ENCODE measurements around the gene PPP1R8.

- TF ChIP-seq SP1 (IDR thresholded peaks at IDR 0.05; ENCODE audit: low read depth, low read length) = no peak
- TF ChIP-seq, protein P1, sequence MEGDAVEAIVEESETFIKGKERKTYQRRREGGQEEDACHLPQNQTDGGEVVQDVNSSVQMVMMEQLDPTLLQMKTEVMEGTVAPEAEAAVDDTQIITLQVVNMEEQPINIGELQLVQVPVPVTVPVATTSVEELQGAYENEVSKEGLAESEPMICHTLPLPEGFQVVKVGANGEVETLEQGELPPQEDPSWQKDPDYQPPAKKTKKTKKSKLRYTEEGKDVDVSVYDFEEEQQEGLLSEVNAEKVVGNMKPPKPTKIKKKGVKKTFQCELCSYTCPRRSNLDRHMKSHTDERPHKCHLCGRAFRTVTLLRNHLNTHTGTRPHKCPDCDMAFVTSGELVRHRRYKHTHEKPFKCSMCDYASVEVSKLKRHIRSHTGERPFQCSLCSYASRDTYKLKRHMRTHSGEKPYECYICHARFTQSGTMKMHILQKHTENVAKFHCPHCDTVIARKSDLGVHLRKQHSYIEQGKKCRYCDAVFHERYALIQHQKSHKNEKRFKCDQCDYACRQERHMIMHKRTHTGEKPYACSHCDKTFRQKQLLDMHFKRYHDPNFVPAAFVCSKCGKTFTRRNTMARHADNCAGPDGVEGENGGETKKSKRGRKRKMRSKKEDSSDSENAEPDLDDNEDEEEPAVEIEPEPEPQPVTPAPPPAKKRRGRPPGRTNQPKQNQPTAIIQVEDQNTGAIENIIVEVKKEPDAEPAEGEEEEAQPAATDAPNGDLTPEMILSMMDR (IDR thresholded peaks at IDR 0.05 in 2 of 3, conservative IDR thresholded peaks at IDR 0.05 in 1 of 3; ENCODE audit: control insufficient read depth in 2 of 3, extremely low read depth in 1 of 3, insufficient read depth in 1 of 3, low read depth in 3 of 3, low read length in 3 of 3) = no peak
- TF ChIP-seq, protein P2, sequence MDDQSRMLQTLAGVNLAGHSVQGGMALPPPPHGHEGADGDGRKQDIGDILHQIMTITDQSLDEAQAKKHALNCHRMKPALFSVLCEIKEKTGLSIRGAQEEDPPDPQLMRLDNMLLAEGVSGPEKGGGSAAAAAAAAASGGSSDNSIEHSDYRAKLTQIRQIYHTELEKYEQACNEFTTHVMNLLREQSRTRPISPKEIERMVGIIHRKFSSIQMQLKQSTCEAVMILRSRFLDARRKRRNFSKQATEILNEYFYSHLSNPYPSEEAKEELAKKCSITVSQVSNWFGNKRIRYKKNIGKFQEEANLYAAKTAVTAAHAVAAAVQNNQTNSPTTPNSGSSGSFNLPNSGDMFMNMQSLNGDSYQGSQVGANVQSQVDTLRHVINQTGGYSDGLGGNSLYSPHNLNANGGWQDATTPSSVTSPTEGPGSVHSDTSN (IDR thresholded peaks at IDR 0.05; ENCODE audit: insufficient replicate concordance, low read depth, low read length) = no peak
- no peak for TF ChIP-seq POLR2AphosphoS5 (IDR thresholded peaks at IDR 0.05; ENCODE audit: low read length)
- no peak for TF ChIP-seq ZNF24 (IDR thresholded peaks at IDR 0.05)
- no peak for TF ChIP-seq SRF (IDR thresholded peaks at IDR 0.05; ENCODE audit: low read depth in 2 of 2, low read length in 2 of 2)
- TF ChIP-seq ZSCAN29 (IDR thresholded peaks at IDR 0.05) = no peak
- no peak for TF ChIP-seq EP300 (IDR thresholded peaks at IDR 0.05; ENCODE audit: borderline replicate concordance in 1 of 2, control insufficient read depth in 1 of 2, low read depth in 2 of 2, low read length in 2 of 2)
- no peak for TF ChIP-seq MEF2A (IDR thresholded peaks at IDR 0.05; ENCODE audit: insufficient read depth, low read depth, low read length)
- no peak for TF ChIP-seq POLR2A (IDR thresholded peaks at IDR 0.05; ENCODE audit: low read depth, low read length)
- TF ChIP-seq TCF12 (IDR thresholded peaks at IDR 0.05; ENCODE audit: low read depth, low read length) = no peak
Measured at GRCh38 chr1:27885114-27885528, 54.5 kb downstream of the PPP1R8 start.
